HCT116 (cell line): ENCODE data around the gene FBXO11. TPM values are rescaled to one million over a fixed set of nuclear protein-coding genes. Genes with fewer than 3 reads are reported as not detected.

Experiments
- ATAC-seq: fragments of 200-7000 bp; cut with Tn5 transposase; 2 replicates; pipeline ENCODE4 v1.9.1; 2020; ENCODE audit warnings: mild to moderate bottlenecking, moderate library complexity
- BruUV-seq: library from RNA; stranded (reverse); fragments of 400-500 nt; replicated peaks from 2 replicates; lab custom pipeline; 2021; lab: Mats Ljungman, UMichigan
- CTCF ChIA-PET: fragments of 300-600 bp; sonication (Branson Sonifier 250); formaldehyde crosslinking; loops from one replicate; lab custom pipeline; 2021; ENCODE audit warnings: antibody characterized with exemption; lab: Charles Lee
- POLR2A ChIA-PET: fragments of 300-600, 350-600 bp; sonication (Branson Sonifier 250); formaldehyde crosslinking; loops from one replicate; lab custom pipeline; 2021; ENCODE audit warnings: antibody characterized with exemption; lab: Charles Lee
- RAD21 ChIA-PET, 2 experiments: fragments of 300-600 bp; sonication (Branson Sonifier 250); formaldehyde crosslinking; loops; one replicate each; lab custom pipeline; 2023; ENCODE audit warnings: low total read pairs in 2 of 2; ENCODE audit not compliant: uncharacterized antibody in 2 of 2, unreplicated experiment in 2 of 2, low non-redundant PET in 1 of 2; lab: Charles Lee
- DNase-seq: peaks from one replicate; pipeline ENCODE4 v3.0.0-alpha.2; 2010; ENCODE audit warnings: low read depth, low spot score
- H2AFZ ChIP-seq: fragments of 200-600 bp; shearing (Covaris generic), sonication (generic); 2 replicates; pipeline ENCODE4 v1.6.1; 2017; ENCODE audit warnings: low read depth, mixed run types, mixed read lengths, antibody characterized with exemption, low read length; ENCODE audit not compliant: poor library complexity, severe bottlenecking
- H3K27ac ChIP-seq: 2 replicates; pipeline ENCODE4 v1.5.1; 2012; ENCODE audit warnings: low read depth, low read length
- H3K27me3 ChIP-seq: fragments of 200-600 bp; sonication (generic); 2 replicates; pipeline ENCODE4 v1.6.1; 2016; ENCODE audit warnings: mixed run types, low read length, mixed read lengths; ENCODE audit not compliant: insufficient read depth
- H3K36me3 ChIP-seq, 2 experiments: fragments of 200-500 bp in 1 of 2; fragments of 200-600 bp in 1 of 2; sonication (Bioruptor generic) in 1 of 2; sonication (generic) in 1 of 2; 2 replicates each; pipeline versions ENCODE4 v1.5.1 to v1.6.1; 2014 to 2016; ENCODE audit warnings: low read length in 2 of 2, inconsistent platforms in 1 of 2, mixed read lengths in 1 of 2, mixed run types in 1 of 2; ENCODE audit not compliant: insufficient read depth in 2 of 2, control insufficient read depth in 1 of 2
- H3K4me1 ChIP-seq, 2 experiments: fragments of 200-600 bp in 1 of 2; sonication (generic) in 1 of 2; 2 replicates each; pipeline versions ENCODE4 v1.5.1 to v1.6.1; 2012 to 2017; ENCODE audit warnings: low read length in 2 of 2, inconsistent platforms in 1 of 2, mild to moderate bottlenecking in 1 of 2, mixed read lengths in 1 of 2, mixed run types in 1 of 2, moderate library complexity in 1 of 2; ENCODE audit not compliant: insufficient read depth in 2 of 2, control insufficient read depth in 1 of 2
- H3K4me2 ChIP-seq: fragments of 200-600 bp; sonication (generic); 2 replicates; pipeline ENCODE4 v1.6.1; 2017; ENCODE audit warnings: mixed run types, low read length, mixed read lengths
- H3K4me3 ChIP-seq, 2 experiments: fragments of 200-600 bp in 1 of 2; sonication (generic) in 1 of 2; replicated peaks in 1 of 2; 2 replicates each; pipeline ENCODE4 v1.5.1; 2011 to 2016; ENCODE audit warnings: low read length in 2 of 2, control low read depth in 1 of 2, low read depth in 1 of 2, mild to moderate bottlenecking in 1 of 2, mixed read lengths in 1 of 2, mixed run types in 1 of 2
- H3K79me2 ChIP-seq: fragments of 200-600 bp; sonication (generic); 2 replicates; pipeline ENCODE4 v1.6.1; 2017; ENCODE audit warnings: mild to moderate bottlenecking, mixed run types, low read length, moderate library complexity, mixed read lengths; ENCODE audit not compliant: insufficient read depth
- H3K9ac ChIP-seq: fragments of 200-600 bp; sonication (generic); 2 replicates; pipeline ENCODE4 v1.6.1; 2016; ENCODE audit warnings: low read length, mixed read lengths
- H3K9me2 ChIP-seq: fragments of 200-600 bp; sonication (generic), shearing (Covaris generic); 2 replicates; pipeline ENCODE4 v1.6.1; 2017; ENCODE audit warnings: mixed run types, mild to moderate bottlenecking, moderate library complexity; ENCODE audit not compliant: insufficient read depth
- H3K9me3 ChIP-seq, 2 experiments: fragments of 200-500 bp in 1 of 2; fragments of 200-600 bp in 1 of 2; sonication (Bioruptor generic) in 1 of 2; sonication (generic) in 1 of 2; 2 replicates each; pipeline ENCODE4 v1.6.1; 2014 to 2017; ENCODE audit warnings: low read length in 2 of 2, mixed read lengths in 2 of 2, inconsistent platforms in 1 of 2, low read depth in 1 of 2, mild to moderate bottlenecking in 1 of 2, mixed run types in 1 of 2, moderate library complexity in 1 of 2; ENCODE audit not compliant: control insufficient read depth in 1 of 2, insufficient read depth in 1 of 2
- H4K20me1 ChIP-seq: fragments of 200-600 bp; sonication (generic), shearing (Covaris generic); 2 replicates; pipeline ENCODE4 v1.6.1; 2017; ENCODE audit warnings: mixed run types, mild to moderate bottlenecking, moderate library complexity; ENCODE audit not compliant: insufficient read depth
- ATF3 ChIP-seq: IDR thresholded peaks from 2 replicates; pipeline ENCODE4 v1.6.1; 2012
- CBX3 ChIP-seq: IDR thresholded peaks from 2 replicates; pipeline ENCODE4 v1.6.1; 2012; ENCODE audit warnings: low read depth
- CEBPB ChIP-seq: IDR thresholded peaks from 2 replicates; pipeline ENCODE4 v1.6.1; 2012; ENCODE audit warnings: low read depth
- CTCF ChIP-seq, 3 experiments: fragments of 200-600 bp in 1 of 3; sonication (generic) in 1 of 3; IDR thresholded peaks in 2 of 3; conservative IDR thresholded peaks in 1 of 3; 2 replicates each; pipeline ENCODE4 v1.5.1; 2012 to 2017; ENCODE audit warnings: low read depth in 2 of 3, low read length in 2 of 3, antibody characterized with exemption in 1 of 3, borderline replicate concordance in 1 of 3, control low read depth in 1 of 3, mild to moderate bottlenecking in 1 of 3, mixed read lengths in 1 of 3, mixed run types in 1 of 3, moderate library complexity in 1 of 3; ENCODE audit not compliant: insufficient read depth in 1 of 3
- EGR1 ChIP-seq: IDR thresholded peaks from 2 replicates; pipeline ENCODE4 v1.6.1; 2012; ENCODE audit warnings: low read depth
- ELF1 ChIP-seq: IDR thresholded peaks from 2 replicates; pipeline ENCODE4 v1.6.1; 2012; ENCODE audit warnings: low read depth, borderline replicate concordance
- EZH2 ChIP-seq: fragments of 200-600 bp; sonication (generic); IDR thresholded peaks from 2 replicates; pipeline ENCODE4 v1.6.1; 2017; ENCODE audit warnings: antibody characterized with exemption, mixed run types
- FOSL1 ChIP-seq: IDR thresholded peaks from 2 replicates; pipeline ENCODE4 v1.6.1; 2012; ENCODE audit warnings: low read depth
- MAX ChIP-seq: IDR thresholded peaks from 2 replicates; pipeline ENCODE4 v1.6.1; 2012
- RAD21 ChIP-seq: IDR thresholded peaks from 2 replicates; pipeline ENCODE4 v1.6.1; 2012; ENCODE audit warnings: low read depth, mild to moderate bottlenecking
- REST ChIP-seq: IDR thresholded peaks from 2 replicates; pipeline ENCODE4 v1.6.1; 2012; ENCODE audit warnings: low read depth
- SRF ChIP-seq: IDR thresholded peaks from 2 replicates; pipeline ENCODE4 v1.6.1; 2012; ENCODE audit warnings: low read depth
- ZBTB33 ChIP-seq: IDR thresholded peaks from 2 replicates; pipeline ENCODE4 v1.6.1; 2011; ENCODE audit warnings: mild to moderate bottlenecking, low read length, moderate library complexity; ENCODE audit not compliant: insufficient replicate concordance; ENCODE audit errors: extremely low read depth
- ZFX ChIP-seq: fragments of 450-650 bp; IDR thresholded peaks from 2 replicates; pipeline ENCODE4 v1.6.1; 2017
- ZNF274 ChIP-seq: fragments of 200-500 bp; sonication (Bioruptor generic); IDR thresholded peaks from 2 replicates; pipeline ENCODE4 v1.6.1; 2014; ENCODE audit warnings: mild to moderate bottlenecking, low read depth, low read length, inconsistent platforms
- intact Hi-C: fragments of 100-400 bp; cut with micrococcal nuclease; formaldehyde crosslinking; loops from 2 replicates; pipeline ENCODE4 v1.10.0; 2022
- total RNA-seq: library from RNA; stranded (reverse); gene quantifications from one replicate; pipeline ENCODE4 v1.2.1, GENCODE V29; 2021; ENCODE audit not compliant: unreplicated experiment

The FBXO11 gene
- total RNA-seq, 1 experiment from 2014 or later, result 60.2 TPM

- TF ChIP-seq CTCF (IDR thresholded peaks at IDR 0.05 in 2 of 3, conservative IDR thresholded peaks at IDR 0.05 in 1 of 3; ENCODE audit: borderline replicate concordance in 1 of 3, insufficient read depth in 1 of 3, low read depth in 2 of 3, low read length in 2 of 3), result no peak
Measured at GRCh38 chr2:47833516-47833968, 72.8 kb downstream of the FBXO11 start (continued).

GRCh38 chr2:47822518-47822917, 83.8 kb downstream of the FBXO11 start:
- Histone ChIP-seq H3K79me2 (no peaks in the 10 kb centered on the region), H3K9ac (no peak overlapping the region), H3K9me3 (no peaks in the 10 kb centered on the region), H3K36me3 (peaks cover 11 to 19% of the 10 kb centered on the region in 2 experiments; a peak in 2 of 4 replicates), H3K9me2 (no peaks in the 10 kb centered on the region), H3K4me3 (no peak overlapping the region), H3K27me3 (no peaks in the 10 kb centered on the region), H3K4me2 (no peak overlapping the region), H4K20me1 (no peaks in the 10 kb centered on the region; the same call in 1 of the 2 replicates), H3K4me1 (no peaks in the 10 kb centered on the region), H2AFZ (no peak overlapping the region), H3K27ac (no peak overlapping the region)
- CTCF ChIA-PET, result no interaction called here
- RAD21 ChIA-PET, result no interaction called here
- ATAC-seq (no peak), DNase-seq (no peak)
- POLR2A ChIA-PET, result no interaction called here
- no TSS peak for BruUV-seq
- intact Hi-C loops, result no loop called here
- no peak for TF ChIP-seq ZFX
- no peak for TF ChIP-seq ZNF274
- TF ChIP-seq CBX3, result no peak
- no peak for TF ChIP-seq MAX
- TF ChIP-seq CEBPB, result no peak
- TF ChIP-seq FOSL1, result no peak
- TF ChIP-seq ELF1, result no peak
- TF ChIP-seq CTCF (IDR thresholded peaks at IDR 0.05 in 2 of 3, conservative IDR thresholded peaks at IDR 0.05 in 1 of 3; ENCODE audit: borderline replicate concordance in 1 of 3, insufficient read depth in 1 of 3, low read depth in 2 of 3, low read length in 2 of 3), result no peak
- TF ChIP-seq EGR1, result no peak
- no peak for TF ChIP-seq REST
- TF ChIP-seq EZH2, result no peak
- TF ChIP-seq SRF, result no peak
- no peak for TF ChIP-seq RAD21
- no peak for TF ChIP-seq ATF3
- no peak for TF ChIP-seq ZBTB33
